GM19463 (cell line): ENCODE data around the gene SP4.

ENCODE experiments used
- ATAC-seq: cut with Tn5 transposase; IDR thresholded peaks from one replicate; pipeline ENCODE4 v1.9.1; 2021; ENCODE audit warnings: mild to moderate bottlenecking, moderate library complexity; ENCODE audit not compliant: unreplicated experiment

The SP4 gene

GRCh38 chr7:21443149-21443841 is 15.4 kb downstream of the SP4 start:
- no peak for ATAC-seq

- ATAC-seq: no peak
Measured at GRCh38 chr7:21448974-21449373, 21.1 kb downstream of the SP4 start.

- ATAC-seq: no peak
Measured at GRCh38 chr7:21450076-21450475, 22.2 kb downstream of the SP4 start.

GRCh38 chr7:21450941-21451340 is 23.1 kb downstream of the SP4 start:
- ATAC-seq: no peak

GRCh38 chr7:21454182-21454581 is 26.3 kb downstream of the SP4 start:
- no peak for ATAC-seq

GRCh38 chr7:21454906-21455305 is 27.0 kb downstream of the SP4 start:
- ATAC-seq: no peak

GRCh38 chr7:21461282-21461681 is 33.4 kb downstream of the SP4 start:
- no peak for ATAC-seq

- no peak for ATAC-seq
Measured at GRCh38 chr7:21462081-21462480, 34.2 kb downstream of the SP4 start.

- ATAC-seq: no peak
Measured at GRCh38 chr7:21463524-21463923, 35.6 kb downstream of the SP4 start.

- ATAC-seq: no peak
Measured at GRCh38 chr7:21468969-21469368, 41.1 kb downstream of the SP4 start.

- ATAC-seq: no peak
Measured at GRCh38 chr7:21469894-21470293, 42.0 kb downstream of the SP4 start.

- no peak for ATAC-seq
Measured at GRCh38 chr7:21472029-21472428, 44.1 kb downstream of the SP4 start.

- ATAC-seq: no peak
Measured at GRCh38 chr7:21476429-21476828, 48.5 kb downstream of the SP4 start.

- ATAC-seq: no peak
Measured at GRCh38 chr7:21480693-21481403, 53.0 kb downstream of the SP4 start.

GRCh38 chr7:21486511-21486910 is 58.6 kb downstream of the SP4 start:
- ATAC-seq: no peak

- no peak for ATAC-seq
Measured at GRCh38 chr7:21495731-21496130, 67.8 kb downstream of the SP4 start.

- ATAC-seq: no peak
Measured at GRCh38 chr7:21497072-21497471, 69.2 kb downstream of the SP4 start.

- no peak for ATAC-seq
Measured at GRCh38 chr7:21500117-21500832, 72.4 kb downstream of the SP4 start.

- ATAC-seq: no peak
Measured at GRCh38 chr7:21504021-21504420, 76.1 kb downstream of the SP4 start.

- ATAC-seq: no peak
Measured at GRCh38 chr7:21507627-21508343, 79.9 kb downstream of the SP4 start.

- ATAC-seq: no peak
Measured at GRCh38 chr7:21508538-21508937, 80.7 kb downstream of the SP4 start.
